ENCODE measurements around the gene MC2R.

The MC2R gene

GRCh38 chr18:13914170-13914569, 1.2 kb downstream of the MC2R start:
- H3K27ac ChIP-seq = no peak overlapping the region
- no peak for TF ChIP-seq CTCF (conservative IDR thresholded peaks at IDR 0.05)
- no peak for TF ChIP-seq ZFX (IDR thresholded peaks at IDR 0.05)

GRCh38 chr18:13913205-13913604, 2.1 kb downstream of the MC2R start:
- no peak overlapping the region for H3K27ac ChIP-seq
- TF ChIP-seq CTCF (conservative IDR thresholded peaks at IDR 0.05) = no peak
- no peak for TF ChIP-seq ZFX (IDR thresholded peaks at IDR 0.05)

- TF ChIP-seq CTCF (conservative IDR thresholded peaks at IDR 0.05) = no peak
- H3K27ac ChIP-seq = no peak overlapping the region
These were observed 2.7 kb downstream of the MC2R start for GRCh38 chr18:13912601-13913000.

- TF ChIP-seq CTCF (conservative IDR thresholded peaks at IDR 0.05) (no peak), ZFX (IDR thresholded peaks at IDR 0.05) (no peak)
- no peak overlapping the region for H3K27ac ChIP-seq
These were observed 4.3 kb downstream of the MC2R start for GRCh38 chr18:13910986-13911385.

- no peak for TF ChIP-seq ZFX (IDR thresholded peaks at IDR 0.05)
- no peak for TF ChIP-seq CTCF (conservative IDR thresholded peaks at IDR 0.05)
- H3K27ac ChIP-seq = no peak overlapping the region
These were observed 4.8 kb downstream of the MC2R start for GRCh38 chr18:13910501-13910900.

- peak; percentile 75 for TF ChIP-seq CTCF (conservative IDR thresholded peaks at IDR 0.05)
- no peak for TF ChIP-seq ZFX (IDR thresholded peaks at IDR 0.05)
These were observed 6.0 kb downstream of the MC2R start for GRCh38 chr18:13909141-13909940.

GRCh38 chr18:13900633-13901032, 14.7 kb downstream of the MC2R start:
- TF ChIP-seq ZFX (IDR thresholded peaks at IDR 0.05) = no peak
- no peak for TF ChIP-seq CTCF (conservative IDR thresholded peaks at IDR 0.05)
- H3K27ac ChIP-seq = no peak overlapping the region

More at GRCh38 chr18:13909141-13909940, 6.0 kb downstream of the MC2R start:
- H3K27ac ChIP-seq = no peak overlapping the region
